Skeletal muscle satellite cell (primary cell): ENCODE measurements around the gene SSTR1. TPM values are rescaled to one million over a fixed set of nuclear protein-coding genes. Genes with fewer than 3 reads are reported as not detected.
A peak's percentile ranks its signal among the peaks of the same experiment; 100 is the strongest.

Experiments
- H3K27me3 ChIP-seq: 2 replicates; pipeline ENCODE4 v1.7.0; 2013; ENCODE audit warnings: low read length; ENCODE audit not compliant: control insufficient read depth, insufficient read depth
- H3K36me3 ChIP-seq: 2 replicates; pipeline ENCODE4 v1.7.0; 2013; ENCODE audit warnings: mild to moderate bottlenecking, control low read depth, low read length; ENCODE audit not compliant: insufficient read depth
- H3K4me1 ChIP-seq: 2 replicates; pipeline ENCODE4 v1.7.0; 2013; ENCODE audit warnings: low read length; ENCODE audit not compliant: control insufficient read depth, insufficient read depth
- H3K4me2 ChIP-seq: 2 replicates; pipeline ENCODE4 v1.7.0; 2013; ENCODE audit warnings: mild to moderate bottlenecking, low read length
- H3K4me3 ChIP-seq: 2 replicates; pipeline ENCODE4 v1.7.0; 2013; ENCODE audit warnings: low read length
- H3K9ac ChIP-seq: 2 replicates; pipeline ENCODE4 v1.7.0; 2013; ENCODE audit warnings: mild to moderate bottlenecking, low read depth, low read length, moderate library complexity
- H3K9me3 ChIP-seq: replicated peaks from 2 replicates; pipeline ENCODE4 v1.7.0; 2013; ENCODE audit warnings: mild to moderate bottlenecking, control low read depth, low read length
- total RNA-seq: library from RNA; depleted of rRNA; stranded (reverse); fragments of >200 nt; gene quantifications from 2 replicates; pipeline ENCODE4 v1.2.3, GENCODE V29; 2012; rRNA removed

The SSTR1 gene
- under 0.01 and 0.25 TPM in 2 replicates for total RNA-seq

- Histone ChIP-seq H3K27me3 (no peaks in the 10 kb centered on the region), H3K4me2 (peak within 1 kb of the TSS; percentile 92), H3K9ac (peak within 1 kb of the TSS; percentile 85), H3K36me3 (no peaks in the 10 kb centered on the region), H3K4me3 (peak within 1 kb of the TSS; percentile 93), H3K9me3 (no peaks in the 10 kb centered on the region), H3K4me1 (peaks cover 34% of the 10 kb centered on the region)
Measured at GRCh38 chr14:38207736-38208617, at the start of gene SSTR1. Gene SSTR1 (plus strand): TSS chr14:38207904. CDS start chr14:38209390, 1,486 bp downstream.

- Histone ChIP-seq H3K4me1 (no peaks in the 10 kb centered on the region), H3K9me3 (no peaks in the 10 kb centered on the region), H3K27me3 (no peaks in the 10 kb centered on the region), H3K36me3 (no peaks in the 10 kb centered on the region), H3K4me2 (peak overlapping the region; percentile 12), H3K4me3 (no peak overlapping the region), H3K9ac (no peak overlapping the region)
Measured at GRCh38 chr14:38158468-38158867, 49.2 kb upstream of the SSTR1 start.

DNA sequence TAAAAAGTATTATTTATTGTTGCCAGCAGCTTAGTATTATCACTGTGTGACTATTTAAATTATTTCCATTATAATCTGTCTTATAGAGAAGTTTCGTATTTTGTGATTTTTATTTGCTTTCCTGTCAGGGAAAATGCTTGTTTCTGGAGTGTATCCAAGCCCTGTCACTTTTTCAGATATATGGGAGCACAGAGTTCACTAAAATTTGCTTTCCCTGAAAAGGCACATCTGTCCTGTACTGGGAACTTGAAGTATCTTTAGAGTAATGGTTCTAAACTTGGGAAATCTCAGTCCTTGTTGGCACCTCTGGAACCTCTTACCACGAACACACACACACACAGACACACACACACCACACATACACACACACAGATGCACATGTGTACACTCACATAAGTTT, 39.3 kb upstream of the SSTR1 start:
- H3K36me3 ChIP-seq, result no peaks in the 10 kb centered on the region
- H3K27me3 ChIP-seq, result no peaks in the 10 kb centered on the region
- peaks cover 22% of the 10 kb centered on the region for H3K4me1 ChIP-seq
- H3K9ac ChIP-seq, result no peak overlapping the region
- H3K9me3 ChIP-seq, result no peaks in the 10 kb centered on the region
- no peak overlapping the region for H3K4me2 ChIP-seq
- H3K4me3 ChIP-seq, result no peak overlapping the region

DNA sequence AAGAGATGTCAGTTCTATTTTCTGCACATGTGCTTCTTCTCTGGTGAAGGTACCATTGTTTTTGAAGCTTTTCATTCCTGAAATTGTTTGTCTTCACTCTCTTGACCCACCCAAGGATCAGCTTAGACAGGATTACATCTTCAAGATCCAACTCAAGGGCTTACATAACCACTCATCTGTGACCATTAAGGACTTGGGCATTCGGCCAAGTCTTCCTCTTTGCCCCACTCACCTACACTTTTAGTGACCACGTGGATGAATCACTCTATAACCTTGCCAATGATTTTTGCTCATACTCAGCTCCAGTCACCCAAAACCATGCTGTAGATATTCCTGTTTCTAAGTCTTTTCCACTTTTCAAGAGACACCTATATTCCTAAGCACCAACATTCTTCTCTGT, 36.5 kb upstream of the SSTR1 start:
- Histone ChIP-seq H3K4me2 (no peak overlapping the region), H3K9me3 (no peaks in the 10 kb centered on the region), H3K36me3 (no peaks in the 10 kb centered on the region), H3K4me3 (no peak overlapping the region), H3K4me1 (peaks cover 17% of the 10 kb centered on the region), H3K27me3 (no peaks in the 10 kb centered on the region), H3K9ac (no peak overlapping the region)

DNA sequence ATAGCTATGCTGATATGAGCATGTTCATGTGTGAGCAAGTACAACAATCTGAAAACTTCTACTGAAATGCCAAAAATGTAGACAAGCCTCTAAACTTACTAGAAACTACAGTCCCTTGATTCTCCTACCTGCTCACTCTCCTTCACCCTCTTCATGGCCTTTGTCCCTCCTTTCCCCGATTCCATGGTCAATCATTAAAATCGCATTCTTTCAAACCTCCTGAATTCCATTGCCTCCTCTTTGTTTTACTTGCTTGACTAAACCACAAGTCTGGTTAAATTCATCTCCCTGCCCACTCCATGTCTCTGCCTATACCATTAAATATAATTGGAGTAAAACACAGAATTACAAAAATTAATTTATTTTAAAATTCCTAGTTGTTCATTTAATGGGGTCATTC, 33.0 kb upstream of the SSTR1 start:
- Histone ChIP-seq H3K4me1 (peaks cover 17% of the 10 kb centered on the region), H3K9me3 (no peaks in the 10 kb centered on the region), H3K36me3 (no peaks in the 10 kb centered on the region), H3K4me3 (no peak overlapping the region), H3K4me2 (no peak overlapping the region), H3K27me3 (no peaks in the 10 kb centered on the region), H3K9ac (no peak overlapping the region)

DNA sequence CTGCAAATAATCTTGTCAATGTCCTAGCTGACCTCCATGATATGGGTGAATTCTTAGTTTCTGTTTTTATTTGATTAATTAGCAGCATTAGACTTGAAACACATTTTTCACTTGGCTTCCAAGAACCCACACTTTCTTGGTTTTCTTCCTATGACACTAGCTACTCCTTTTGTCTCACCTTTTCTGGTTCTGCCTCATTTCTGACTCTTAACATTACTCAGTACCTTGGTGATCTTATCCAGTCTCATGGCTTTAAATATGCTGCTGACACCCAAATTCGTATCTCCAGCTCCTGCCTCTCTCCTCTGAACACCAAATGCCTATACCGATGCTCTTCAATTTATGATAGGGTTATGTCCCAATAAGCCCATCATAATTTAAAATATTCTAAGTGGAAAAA, 32.0 kb upstream of the SSTR1 start:
- Histone ChIP-seq H3K9ac (no peak overlapping the region), H3K36me3 (no peaks in the 10 kb centered on the region), H3K4me2 (no peak overlapping the region), H3K4me3 (no peak overlapping the region), H3K9me3 (no peaks in the 10 kb centered on the region), H3K27me3 (no peaks in the 10 kb centered on the region), H3K4me1 (peaks cover 12% of the 10 kb centered on the region)

- no peak overlapping the region for H3K4me2 ChIP-seq
- H3K9ac ChIP-seq, result no peak overlapping the region
- no peaks in the 10 kb centered on the region for H3K36me3 ChIP-seq
- no peaks in the 10 kb centered on the region for H3K27me3 ChIP-seq
- H3K4me1 ChIP-seq, result peaks cover 5% of the 10 kb centered on the region
- no peaks in the 10 kb centered on the region for H3K9me3 ChIP-seq
- no peak overlapping the region for H3K4me3 ChIP-seq
Measured at GRCh38 chr14:38176379-38176778, 31.3 kb upstream of the SSTR1 start.

DNA sequence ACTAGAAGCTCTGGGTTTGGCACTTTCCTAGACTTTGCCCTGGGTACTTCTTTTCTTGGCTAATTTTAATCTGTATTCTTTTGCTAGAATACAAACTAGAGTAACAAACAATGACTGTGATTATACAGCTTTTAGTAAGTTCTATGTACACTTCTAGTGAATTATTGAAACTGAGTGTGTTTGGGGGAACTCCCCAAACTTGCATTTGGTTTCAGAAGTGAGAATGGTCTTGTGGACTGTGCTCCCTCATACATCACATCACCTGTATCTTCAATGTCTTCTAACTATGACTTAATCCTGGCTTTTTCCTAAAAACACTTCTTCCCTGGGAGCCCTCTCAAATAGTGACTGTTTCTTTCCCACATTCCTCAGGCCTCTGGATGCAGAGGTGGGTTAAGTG, 23.6 kb upstream of the SSTR1 start:
- Histone ChIP-seq H3K4me1 (no peaks in the 10 kb centered on the region), H3K9ac (no peak overlapping the region), H3K4me2 (no peak overlapping the region), H3K27me3 (no peaks in the 10 kb centered on the region), H3K9me3 (no peaks in the 10 kb centered on the region), H3K36me3 (no peaks in the 10 kb centered on the region), H3K4me3 (no peak overlapping the region)

GRCh38 chr14:38185671-38186070, 22.0 kb upstream of the SSTR1 start:
- no peaks in the 10 kb centered on the region for H3K36me3 ChIP-seq
- no peak overlapping the region for H3K9ac ChIP-seq
- no peaks in the 10 kb centered on the region for H3K4me1 ChIP-seq
- H3K27me3 ChIP-seq, result no peaks in the 10 kb centered on the region
- H3K4me3 ChIP-seq, result no peak overlapping the region
- H3K4me2 ChIP-seq, result no peak overlapping the region
- no peaks in the 10 kb centered on the region for H3K9me3 ChIP-seq

- Histone ChIP-seq H3K4me1 (no peaks in the 10 kb centered on the region), H3K9ac (no peak overlapping the region), H3K9me3 (no peaks in the 10 kb centered on the region), H3K4me2 (no peak overlapping the region), H3K27me3 (no peaks in the 10 kb centered on the region), H3K36me3 (no peaks in the 10 kb centered on the region), H3K4me3 (no peak overlapping the region)
Measured at GRCh38 chr14:38186216-38186615, 21.5 kb upstream of the SSTR1 start.

DNA sequence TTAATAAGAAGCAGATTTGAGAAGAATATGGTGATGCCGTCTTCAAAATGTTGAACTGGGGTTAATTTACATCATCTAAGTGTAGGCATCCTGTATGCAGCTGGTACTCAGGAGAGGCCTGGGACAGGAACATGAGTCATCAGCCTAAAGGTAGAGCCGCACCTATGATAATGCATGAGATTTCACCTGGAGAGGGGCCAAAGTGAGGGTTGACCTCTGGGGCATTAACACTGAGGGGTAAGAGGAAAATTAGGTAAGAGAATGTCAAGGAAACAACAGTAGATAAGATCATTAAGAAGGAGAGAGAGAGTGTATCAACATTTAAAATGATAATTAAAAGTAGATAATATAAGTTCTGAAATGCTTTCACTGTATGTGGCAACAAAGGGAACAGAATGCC, 20.2 kb upstream of the SSTR1 start:
- Histone ChIP-seq H3K27me3 (no peaks in the 10 kb centered on the region), H3K4me3 (no peak overlapping the region), H3K4me2 (no peak overlapping the region), H3K4me1 (no peaks in the 10 kb centered on the region), H3K36me3 (no peaks in the 10 kb centered on the region), H3K9ac (no peak overlapping the region), H3K9me3 (no peaks in the 10 kb centered on the region)
